PC-9 (cell line): ENCODE measurements around the gene CLDN3. TPM values are rescaled to one million over a fixed set of nuclear protein-coding genes. Genes with fewer than 3 reads are reported as not detected.

Experiments
- BruUV-seq: library from RNA; stranded (reverse); fragments of 400-500 nt; replicated peaks from 2 replicates; lab custom pipeline; 2021; lab: Mats Ljungman, UMichigan
- CTCF ChIA-PET: fragments of 300-600 bp; sonication (Branson Sonifier 250); formaldehyde crosslinking; loops from one replicate; lab custom pipeline; 2022; ENCODE audit warnings: antibody characterized with exemption; lab: Charles Lee
- POLR2A ChIA-PET: fragments of 300-600 bp; sonication (Branson Sonifier 250); formaldehyde crosslinking; loops from one replicate; lab custom pipeline; 2022; ENCODE audit warnings: antibody characterized with exemption; ENCODE audit not compliant: unreplicated experiment; lab: Charles Lee
- DNase-seq, 2 experiments: peaks; one replicate each; pipeline versions ENCODE4 v3.0.0 to v3.0.0-alpha.2; 2015 to 2022; ENCODE audit warnings: mixed read lengths in 1 of 2
- H2AFZ ChIP-seq: fragments of 200-600 bp; sonication (generic); 2 replicates; pipeline ENCODE4 v1.8.1; 2017; ENCODE audit warnings: antibody characterized with exemption
- H3F3A ChIP-seq: fragments of 200-600 bp; sonication (generic); 2 replicates; pipeline ENCODE4 v1.8.1; 2017; ENCODE audit warnings: antibody characterized with exemption, mild to moderate bottlenecking, low read depth; ENCODE audit not compliant: insufficient read depth
- H3K27ac ChIP-seq: fragments of 200-600 bp; sonication (generic); 2 replicates; pipeline ENCODE4 v1.6.1; 2016; ENCODE audit warnings: mixed run types
- H3K27me3 ChIP-seq: fragments of 200-600 bp; sonication (generic); 2 replicates; pipeline ENCODE4 v1.6.1; 2016; ENCODE audit warnings: low read depth, mixed run types; ENCODE audit not compliant: insufficient read depth
- H3K36me3 ChIP-seq: fragments of 200-600 bp; sonication (generic); 2 replicates; pipeline ENCODE4 v1.6.1; 2016; ENCODE audit warnings: low read depth, mixed run types
- H3K4me1 ChIP-seq: fragments of 200-600 bp; sonication (generic); replicated peaks from 2 replicates; pipeline ENCODE4 v1.6.1; 2016; ENCODE audit warnings: mixed run types; ENCODE audit not compliant: insufficient read depth
- H3K4me2 ChIP-seq: fragments of 200-600 bp; sonication (generic); 2 replicates; pipeline ENCODE4 v1.6.1; 2017; ENCODE audit warnings: mixed run types
- H3K4me3 ChIP-seq: fragments of 200-600 bp; sonication (generic); 2 replicates; pipeline ENCODE4 v1.6.1; 2016; ENCODE audit warnings: mixed run types
- H3K79me2 ChIP-seq: fragments of 200-600 bp; sonication (generic); 2 replicates; pipeline ENCODE4 v1.6.1; 2017; ENCODE audit warnings: low read depth, mixed run types
- H3K9me2 ChIP-seq: fragments of 200-600 bp; sonication (generic); 2 replicates; pipeline ENCODE4 v1.8.1; 2017; ENCODE audit warnings: mild to moderate bottlenecking; ENCODE audit not compliant: insufficient read depth
- H3K9me3 ChIP-seq: fragments of 200-600 bp; sonication (generic); 2 replicates; pipeline ENCODE4 v1.8.1; 2016; ENCODE audit warnings: low read depth; ENCODE audit not compliant: insufficient read depth
- H4K20me1 ChIP-seq: fragments of 200-600 bp; sonication (generic); 2 replicates; pipeline ENCODE4 v1.8.1; 2017; ENCODE audit not compliant: insufficient read depth
- CTCF ChIP-seq: fragments of 200-600 bp; sonication (generic); conservative IDR thresholded peaks from 2 replicates; pipeline ENCODE4 v1.6.1; 2017; ENCODE audit warnings: mixed run types, antibody characterized with exemption, mild to moderate bottlenecking, moderate library complexity
- EZH2 ChIP-seq: fragments of 200-600 bp; sonication (generic); IDR thresholded peaks from 2 replicates; pipeline ENCODE4 v1.8.0; 2017; ENCODE audit warnings: antibody characterized with exemption, low read depth
- intact Hi-C: fragments of 100-400 bp; cut with micrococcal nuclease; formaldehyde crosslinking; loops from one replicate; pipeline ENCODE4 v1.10.0; 2022; ENCODE audit not compliant: unreplicated experiment
- total RNA-seq: library from RNA; stranded (reverse); gene quantifications from 2 replicates; pipeline ENCODE4 v1.2.3, GENCODE V29; 2021

Gene CLDN3
- total RNA-seq, 1 experiment from 2014 or later, result 31.3 TPM

GRCh38 chr7:73762659-73762999 is 7.4 kb downstream of the CLDN3 start:
- ChIA-PET CTCF (no interaction called here), POLR2A (no interaction called here)
- no TSS peak for BruUV-seq
- TF ChIP-seq CTCF (no peak), EZH2 (no peak)
- H3K36me3 ChIP-seq, result no peaks in the 10 kb centered on the region
- no peaks in the 10 kb centered on the region for H3K4me1 ChIP-seq
- H3K4me2 ChIP-seq, result no peak overlapping the region
- peaks cover 7% of the 10 kb centered on the region; the same call in 1 of the 2 replicates for H3F3A ChIP-seq
- H3K27ac ChIP-seq, result no peak overlapping the region
- H2AFZ ChIP-seq, result no peak overlapping the region
- no peaks in the 10 kb centered on the region for H3K79me2 ChIP-seq
- no peak overlapping the region for H3K4me3 ChIP-seq
- H3K27me3 ChIP-seq, result no peaks in the 10 kb centered on the region
- H3K9me2 ChIP-seq, result no peaks in the 10 kb centered on the region
- no peak for DNase-seq
- H4K20me1 ChIP-seq, result no peaks in the 10 kb centered on the region
- no peaks in the 10 kb centered on the region for H3K9me3 ChIP-seq
- intact Hi-C loops, result no loop called here

GRCh38 chr7:73761854-73762658 is 8.0 kb downstream of the CLDN3 start:
- no peak overlapping the region for H3K4me2 ChIP-seq
- BruUV-seq, result no TSS peak
- H4K20me1 ChIP-seq, result no peaks in the 10 kb centered on the region
- no peaks in the 10 kb centered on the region for H3K36me3 ChIP-seq
- H3K27me3 ChIP-seq, result no peaks in the 10 kb centered on the region
- DNase-seq, result no peak
- no peak for TF ChIP-seq CTCF
- TF ChIP-seq EZH2, result no peak
- no peaks in the 10 kb centered on the region for H3K4me1 ChIP-seq
- H2AFZ ChIP-seq, result no peak overlapping the region
- H3K27ac ChIP-seq, result no peak overlapping the region
- ChIA-PET CTCF (no interaction called here), POLR2A (no interaction called here)
- H3F3A ChIP-seq, result peaks cover 7% of the 10 kb centered on the region; the same call in 1 of the 2 replicates
- no peaks in the 10 kb centered on the region for H3K79me2 ChIP-seq
- no peak overlapping the region for H3K4me3 ChIP-seq
- H3K9me2 ChIP-seq, result no peaks in the 10 kb centered on the region
- intact Hi-C loops, result no loop called here
- H3K9me3 ChIP-seq, result no peaks in the 10 kb centered on the region

- H4K20me1 ChIP-seq, result no peaks in the 10 kb centered on the region
- intact Hi-C loops, result no loop called here
- H3K79me2 ChIP-seq, result no peaks in the 10 kb centered on the region
- no peak for DNase-seq
- no TSS peak for BruUV-seq
- H3K36me3 ChIP-seq, result no peaks in the 10 kb centered on the region
- ChIA-PET POLR2A (interaction anchor here (0.6 kb wide), 1 partner anchor 1378 kb away, joined by 14 read pairs; no protein-coding TSS in a partner anchor), CTCF (interaction anchor here (0.6 kb wide), 1 partner anchor 10 kb away, joined by 3 read pairs; no protein-coding TSS in a partner anchor)
- TF ChIP-seq EZH2, result no peak
- no peak for TF ChIP-seq CTCF
- no peak overlapping the region for H3K27ac ChIP-seq
- H3K4me3 ChIP-seq, result no peak overlapping the region
- H3K9me2 ChIP-seq, result no peaks in the 10 kb centered on the region
- no peaks in the 10 kb centered on the region for H3K27me3 ChIP-seq
- H3K4me2 ChIP-seq, result no peak overlapping the region
- H3K9me3 ChIP-seq, result no peaks in the 10 kb centered on the region
- no peaks in the 10 kb centered on the region for H3K4me1 ChIP-seq
- peaks cover 7% of the 10 kb centered on the region; the same call in 1 of the 2 replicates for H3F3A ChIP-seq
- no peak overlapping the region for H2AFZ ChIP-seq
Observed at GRCh38 chr7:73758581-73759138, 11.4 kb downstream of the CLDN3 start.
